H1 (cell line): ENCODE results near the gene SOBP. TPM values are rescaled to one million over a fixed set of nuclear protein-coding genes. Genes with fewer than 3 reads are reported as not detected.

Experiments
- CTCF ChIA-PET: fragments of 300-600 bp; sonication (Branson Sonifier 250); formaldehyde crosslinking; loops from one replicate; lab custom pipeline; 2021; ENCODE audit not compliant: partially characterized antibody; lab: Charles Lee
- POLR2A ChIA-PET: fragments of 300-600 bp; sonication (Branson Sonifier 250); formaldehyde crosslinking; loops from one replicate; lab custom pipeline; 2021; ENCODE audit warnings: inconsistent platforms; ENCODE audit not compliant: partially characterized antibody; lab: Charles Lee
- DNase-seq, 2 experiments: peaks; one replicate each; pipeline versions ENCODE4 v3.0.0 to v3.0.0-alpha.2; 2010 to 2022; ENCODE audit warnings: low spot score in 2 of 2, low read depth in 1 of 2, mixed read lengths in 1 of 2
- FAIRE-seq: peaks from 2 replicates; lab custom pipeline; 2011; peaks lifted over from hg19 to GRCh38; lab: Jason Lieb, UNC
- H2AFZ ChIP-seq: 2 replicates; pipeline ENCODE4 v1.8.1; 2012; ENCODE audit warnings: low read length, inconsistent platforms
- H2AK5ac ChIP-seq: 2 replicates; pipeline ENCODE4 v1.6.1; 2013; ENCODE audit warnings: low read depth, low read length
- H2BK120ac ChIP-seq: replicated peaks from 2 replicates; pipeline ENCODE3; 2013; ENCODE audit warnings: low read depth, low read length, inconsistent platforms
- H2BK12ac ChIP-seq: 2 replicates; pipeline ENCODE4 v1.6.1; 2013; ENCODE audit warnings: low read depth, low read length
- H2BK15ac ChIP-seq: 2 replicates; pipeline ENCODE4 v1.6.1; 2013; ENCODE audit warnings: low read length
- H2BK20ac ChIP-seq: 2 replicates; pipeline ENCODE4 v1.6.1; 2013; ENCODE audit warnings: low read length
- H2BK5ac ChIP-seq: 2 replicates; pipeline ENCODE4 v1.6.1; 2013; ENCODE audit warnings: low read depth, low read length
- H3K14ac ChIP-seq: 2 replicates; pipeline ENCODE4 v1.6.1; 2013; ENCODE audit warnings: inconsistent platforms; ENCODE audit not compliant: insufficient read length
- H3K18ac ChIP-seq: 2 replicates; pipeline ENCODE4 v1.6.1; 2013; ENCODE audit warnings: low read length; ENCODE audit errors: extremely low read depth
- H3K23ac ChIP-seq: 2 replicates; pipeline ENCODE4 v1.6.1; 2013; ENCODE audit warnings: inconsistent platforms; ENCODE audit not compliant: insufficient read length
- H3K23me2 ChIP-seq: 2 replicates; pipeline ENCODE4 v1.6.1; 2013; ENCODE audit warnings: low read depth, low read length
- H3K27ac ChIP-seq: 2 replicates; pipeline ENCODE4 v1.6.1; 2011; ENCODE audit warnings: low read depth, low read length, inconsistent platforms
- H3K27me3 ChIP-seq, 4 experiments: replicated peaks in 1 of 4; 1 replicate in 1 of 4; 2 replicates in 3 of 4; pipeline versions ENCODE4 v1.6.1 to v1.8.1; 2011 to 2013; ENCODE audit warnings: low read length in 3 of 4, mild to moderate bottlenecking in 3 of 4, inconsistent platforms in 2 of 4, mixed read lengths in 2 of 4, moderate library complexity in 1 of 4; ENCODE audit not compliant: control insufficient read depth in 3 of 4, insufficient read depth in 3 of 4; ENCODE audit errors: extremely low read depth in 1 of 4
- H3K36me3 ChIP-seq, 4 experiments: 2 replicates each; pipeline versions ENCODE4 v1.6.1 to v1.8.1; 2011 to 2013; ENCODE audit warnings: mild to moderate bottlenecking in 4 of 4, low read length in 3 of 4, moderate library complexity in 2 of 4, control low read depth in 1 of 4, inconsistent platforms in 1 of 4; ENCODE audit not compliant: insufficient read depth in 4 of 4, control insufficient read depth in 2 of 4
- H3K4ac ChIP-seq: replicated peaks from 2 replicates; pipeline ENCODE3; 2013; ENCODE audit warnings: low read length, low read depth, mixed read lengths, inconsistent platforms; ENCODE audit not compliant: insufficient read length
- H3K4me1 ChIP-seq, 4 experiments: replicated peaks in 1 of 4; 1 replicate in 1 of 4; 2 replicates in 3 of 4; pipeline versions ENCODE4 v1.6.1 to v1.8.1; 2011 to 2013; ENCODE audit warnings: low read length in 3 of 4, inconsistent platforms in 2 of 4, mixed read lengths in 1 of 4; ENCODE audit not compliant: insufficient read depth in 4 of 4, control insufficient read depth in 3 of 4
- H3K4me2 ChIP-seq, 2 experiments: 2 replicates each; pipeline versions ENCODE4 v1.6.1 to v1.8.1; 2011 to 2013; ENCODE audit warnings: low read depth in 2 of 2, low read length in 2 of 2, control low read depth in 1 of 2, inconsistent platforms in 1 of 2, mild to moderate bottlenecking in 1 of 2; ENCODE audit not compliant: insufficient read depth in 1 of 2
- H3K4me3 ChIP-seq, 4 experiments: fragments of 200-600, 300-600 bp in 1 of 4; sonication (generic), shearing (Covaris generic), sonication (Bioruptor Twin) in 1 of 4; 2 replicates each; pipeline versions ENCODE4 v1.5.1 to v1.8.1; 2011 to 2016; ENCODE audit warnings: low read length in 4 of 4, low read depth in 3 of 4, control low read depth in 2 of 4, inconsistent platforms in 2 of 4, mild to moderate bottlenecking in 2 of 4, mixed read lengths in 1 of 4, moderate library complexity in 1 of 4; ENCODE audit not compliant: insufficient read depth in 2 of 4; ENCODE audit errors: extremely low read depth in 1 of 4
- H3K56ac ChIP-seq: replicated peaks from 2 replicates; pipeline ENCODE3; 2013; ENCODE audit warnings: low read depth, mild to moderate bottlenecking, mixed read lengths, low read length, inconsistent platforms; ENCODE audit not compliant: insufficient read length
- H3K79me1 ChIP-seq: 2 replicates; pipeline ENCODE4 v1.6.1; 2013; ENCODE audit warnings: low read depth, low read length, control low read depth
- H3K79me2 ChIP-seq, 2 experiments: 2 replicates each; pipeline versions ENCODE4 v1.6.1 to v1.8.1; 2012 to 2013; ENCODE audit warnings: low read length in 2 of 2, mild to moderate bottlenecking in 2 of 2, inconsistent platforms in 1 of 2; ENCODE audit not compliant: insufficient read depth in 2 of 2, control insufficient read depth in 1 of 2
- H3K9ac ChIP-seq, 4 experiments: replicated peaks in 1 of 4; 1 replicate in 1 of 4; 2 replicates in 3 of 4; pipeline versions ENCODE4 v1.6.1 to v1.8.1; 2011 to 2013; ENCODE audit warnings: low read depth in 3 of 4, low read length in 3 of 4, control low read depth in 2 of 4, mild to moderate bottlenecking in 2 of 4, moderate library complexity in 2 of 4, inconsistent platforms in 1 of 4; ENCODE audit errors: extremely low read depth in 1 of 4
- H3K9me3 ChIP-seq, 2 experiments: 2 replicates each; pipeline versions ENCODE4 v1.6.1 to v1.8.1; 2012 to 2013; ENCODE audit warnings: mild to moderate bottlenecking in 2 of 2, moderate library complexity in 2 of 2, control low read depth in 1 of 2, inconsistent platforms in 1 of 2, low read depth in 1 of 2, low read length in 1 of 2, mixed read lengths in 1 of 2; ENCODE audit not compliant: insufficient read depth in 2 of 2
- H4K20me1 ChIP-seq, 2 experiments: replicated peaks in 1 of 2; 2 replicates each; pipeline versions ENCODE3 to v1.8.1; 2011 to 2013; ENCODE audit warnings: inconsistent platforms in 2 of 2, low read length in 2 of 2, mild to moderate bottlenecking in 1 of 2; ENCODE audit not compliant: insufficient read depth in 2 of 2, control insufficient read depth in 1 of 2
- H4K5ac ChIP-seq: 2 replicates; pipeline ENCODE4 v1.6.1; 2013; ENCODE audit warnings: low read length, low read depth, mixed read lengths, inconsistent platforms; ENCODE audit not compliant: insufficient read length
- H4K8ac ChIP-seq: 2 replicates; pipeline ENCODE4 v1.8.0; 2013; ENCODE audit warnings: mild to moderate bottlenecking, moderate library complexity, low read length, inconsistent platforms; ENCODE audit not compliant: insufficient read depth; ENCODE audit errors: extremely low read depth
- H4K91ac ChIP-seq: replicated peaks from 2 replicates; pipeline ENCODE3; 2013; ENCODE audit warnings: low read length, mixed read lengths, inconsistent platforms; ENCODE audit not compliant: insufficient read length
- ASH2L ChIP-seq: fragments of 200-600, 300-600 bp; sonication (generic); IDR thresholded peaks from one replicate; pipeline ENCODE4 v1.7.1; 2017; ENCODE audit warnings: low read length
- ATF2 ChIP-seq: IDR thresholded peaks from 2 replicates; pipeline ENCODE4 v1.6.1; 2012; ENCODE audit warnings: low read length, inconsistent platforms
- CBX5 ChIP-seq: fragments of 300-800, 300-1000 bp; sonication (generic); IDR thresholded peaks from 2 replicates; pipeline ENCODE4 v1.7.1; 2016; ENCODE audit warnings: antibody characterized with exemption, low read length, low read depth
- CREB1 ChIP-seq: IDR thresholded peaks from 2 replicates; pipeline ENCODE4 v1.6.1; 2012; ENCODE audit warnings: inconsistent platforms
- RBBP5 ChIP-seq: IDR thresholded peaks from 2 replicates; pipeline ENCODE4 v1.7.1; 2012; ENCODE audit warnings: low read depth, mild to moderate bottlenecking, inconsistent platforms, low read length, moderate library complexity, borderline replicate concordance
- SP4 ChIP-seq: IDR thresholded peaks from 2 replicates; pipeline ENCODE4 v1.6.1; 2012; ENCODE audit warnings: low read length, inconsistent platforms
- SRF ChIP-seq: IDR thresholded peaks from 2 replicates; pipeline ENCODE4 v1.6.1; 2011; ENCODE audit warnings: mild to moderate bottlenecking, low read depth, low read length, moderate library complexity
- whole genome bisulfite sequencing, 2 experiments: shearing (Covaris generic) in 1 of 2; methylation state at CpG; one replicate each; pipeline versions ENCODE4 v1.1.6 to v1.1.7; 2013 to 2015; ENCODE audit warnings: low lambda C conversion rate in 2 of 2, mixed read lengths in 2 of 2, inconsistent platforms in 1 of 2, low coverage in 1 of 2, missing lambda C conversion rate in 1 of 2; ENCODE audit not compliant: insufficient replicate concordance in 2 of 2, insufficient coverage in 1 of 2, insufficient read length in 1 of 2; ENCODE audit errors: extremely low coverage in 1 of 2, missing lambda C conversion rate in 1 of 2; 5-methylcytosine and 5-hydroxymethylcytosine counted together
- polyA plus RNA-seq, 7 experiments: library from polyadenylated mRNA; depleted of rRNA in 3 of 7; stranded (reverse) in 5 of 7; unstranded in 2 of 7; fragments of >200 nt in 5 of 7; fragments of 200-250 nt in 2 of 7; gene quantifications; 1 replicate in 5 of 7; 2 replicates in 1 of 7; 4 replicates in 1 of 7; pipeline versions ENCODE4 v1.2.1 to v1.2.3, GENCODE V29; 2011 to 2013; ENCODE audit warnings: missing spikeins in 2 of 7, mixed read lengths in 2 of 7
- total RNA-seq: library from RNA; stranded (reverse); fragmentation: NEBNext Ultra II Directional; extraction: Animal tissue kit (Norgen Biotek cat#: 25700); gene quantifications from 2 replicates; pipeline ENCODE4 v1.2.1, GENCODE V29; 2021

The SOBP gene
- total and polyA plus RNA-seq, 2 of the 8 experiments (the other 6 are each of a cell fraction or from before 2014, with no cell fraction given), result 0.45 to 6.2 TPM

GRCh38 chr6:107607116-107607515, 117.2 kb downstream of the SOBP start:
- no peak overlapping the region for H2BK5ac ChIP-seq
- no peak overlapping the region for H2BK20ac ChIP-seq

More at GRCh38 chr6:107607116-107607515, 117.2 kb downstream of the SOBP start:
- CTCF ChIA-PET, result interaction anchor here (0.8 to 2.2 kb wide), 15 partner anchors 8 to 289 kb away, joined by 3 to 14 read pairs (median 3); no protein-coding TSS in a partner anchor
- no peak overlapping the region for H2BK15ac ChIP-seq
- H3K4me2 ChIP-seq, result 0 out of 4 replicates have a peak overlapping the region, but pooled peaks of 1 of the 2 experiments have one; percentile 2
- H4K5ac ChIP-seq, result no peak overlapping the region
- H3K27me3 ChIP-seq, result no peaks in the 10 kb centered on the region; a peak in 1 of 7 replicates
- no peak for TF ChIP-seq RBBP5
- TF ChIP-seq CREB1, result no peak
- TF ChIP-seq SP4, result no peak
- TF ChIP-seq SRF, result no peak
- TF ChIP-seq CBX5, result no peak
- no peak for TF ChIP-seq ASH2L
- TF ChIP-seq ATF2, result no peak
- no peak overlapping the region for H3K14ac ChIP-seq
- H4K8ac ChIP-seq, result no peak overlapping the region
- H2AFZ ChIP-seq, result no peak overlapping the region
- H3K4ac ChIP-seq, result no peak overlapping the region
- WGBS, 2 experiments, result 90% methylated on average over 4 of the region's 4 CpGs; no CpG with 5 or more reads in 1 of the 2 experiments
- H3K27ac ChIP-seq, result no peak overlapping the region
- H2AK5ac ChIP-seq, result no peak overlapping the region
- H3K79me1 ChIP-seq, result no peaks in the 10 kb centered on the region
- H4K20me1 ChIP-seq, result peaks cover 0 to 2% of the 10 kb centered on the region in 2 experiments
- FAIRE-seq (no peak), DNase-seq (no peak)
- H3K9ac ChIP-seq, result no peak overlapping the region
- no peak overlapping the region for H3K56ac ChIP-seq
- no peak overlapping the region for H3K23ac ChIP-seq
- no peaks in the 10 kb centered on the region for H3K9me3 ChIP-seq
- H3K23me2 ChIP-seq, result no peaks in the 10 kb centered on the region
- no peak overlapping the region for H4K91ac ChIP-seq
- H3K4me1 ChIP-seq, result peaks cover 9 to 41% (median 29%) of the 10 kb centered on the region in 4 experiments
- no peaks in the 10 kb centered on the region for H3K36me3 ChIP-seq
- no peak overlapping the region for H3K18ac ChIP-seq
- no peaks in the 10 kb centered on the region for H3K79me2 ChIP-seq
- no peak overlapping the region for H2BK120ac ChIP-seq
- H2BK12ac ChIP-seq, result peak overlapping the region; percentile 2; the same call in 1 of the 2 replicates
- POLR2A ChIA-PET, result interaction anchor here (0.9 to 1.8 kb wide), 2 partner anchors 12 to 71 kb away, joined by 3 to 6 read pairs; no protein-coding TSS in a partner anchor
- no peak overlapping the region for H3K4me3 ChIP-seq
